ENCODE data around the gene DENND1A.

DENND1A gene

GRCh38 chr9:123390337-123391135, 539.4 kb downstream of the DENND1A start:
- DNase-seq (ENCODE audit: low spot score): no peak

- no peak for DNase-seq (ENCODE audit: low spot score)
Measured at GRCh38 chr9:123389698-123390097, 540.2 kb downstream of the DENND1A start.

- no peak for DNase-seq (ENCODE audit: low spot score)
Measured at GRCh38 chr9:123389070-123389469, 540.9 kb downstream of the DENND1A start.

GRCh38 chr9:123387686-123388085, 542.2 kb downstream of the DENND1A start:
- no peak for DNase-seq (ENCODE audit: low spot score)

- no peak for DNase-seq (ENCODE audit: low spot score)
Measured at GRCh38 chr9:123383512-123384170, 546.3 kb downstream of the DENND1A start.

DNA sequence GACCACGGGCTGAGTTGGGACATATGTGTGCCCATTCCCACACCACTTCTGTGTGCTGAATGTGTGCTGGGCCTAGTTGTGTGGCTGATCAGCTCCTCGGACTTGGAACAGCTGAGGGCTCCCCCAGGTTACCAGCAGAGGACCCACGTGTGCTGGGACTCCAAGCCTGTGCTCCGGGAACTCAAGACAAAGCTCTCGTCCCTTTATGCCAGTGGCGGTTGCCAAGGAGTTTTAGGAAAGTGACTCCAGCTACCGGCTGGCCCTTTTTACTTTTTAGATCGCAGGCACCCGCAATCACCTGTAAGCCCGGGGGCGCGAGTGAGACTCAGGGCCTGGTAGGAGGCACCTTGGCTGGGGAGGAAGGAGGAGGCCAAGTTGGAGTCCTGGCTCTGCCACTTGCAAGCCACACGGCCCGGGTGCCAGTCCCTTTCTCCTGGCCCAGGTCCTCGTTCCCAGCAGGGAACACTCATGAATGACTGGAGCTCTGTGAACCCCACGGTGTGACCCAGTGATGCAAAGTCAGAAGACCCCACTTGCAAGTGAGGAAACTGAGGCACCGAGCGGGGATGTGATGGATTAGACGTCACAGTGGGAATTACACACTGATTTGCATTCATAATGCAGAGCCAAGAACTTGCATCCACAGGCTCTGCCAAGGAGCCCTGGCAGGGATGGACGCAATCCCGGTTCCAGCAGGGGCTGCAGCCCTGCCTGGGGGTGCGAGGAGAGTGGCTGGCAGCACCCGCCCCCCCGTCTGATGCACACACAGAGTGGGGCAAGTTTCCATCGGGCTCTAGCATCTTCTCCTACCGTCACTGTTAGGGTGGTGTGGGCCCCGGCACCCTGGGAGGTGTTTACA, 547.0 kb downstream of the DENND1A start:
- no peak for DNase-seq (ENCODE audit: low spot score)

GRCh38 chr9:123380852-123381705, 548.8 kb downstream of the DENND1A start:
- no peak for DNase-seq (ENCODE audit: low spot score)

DNA sequence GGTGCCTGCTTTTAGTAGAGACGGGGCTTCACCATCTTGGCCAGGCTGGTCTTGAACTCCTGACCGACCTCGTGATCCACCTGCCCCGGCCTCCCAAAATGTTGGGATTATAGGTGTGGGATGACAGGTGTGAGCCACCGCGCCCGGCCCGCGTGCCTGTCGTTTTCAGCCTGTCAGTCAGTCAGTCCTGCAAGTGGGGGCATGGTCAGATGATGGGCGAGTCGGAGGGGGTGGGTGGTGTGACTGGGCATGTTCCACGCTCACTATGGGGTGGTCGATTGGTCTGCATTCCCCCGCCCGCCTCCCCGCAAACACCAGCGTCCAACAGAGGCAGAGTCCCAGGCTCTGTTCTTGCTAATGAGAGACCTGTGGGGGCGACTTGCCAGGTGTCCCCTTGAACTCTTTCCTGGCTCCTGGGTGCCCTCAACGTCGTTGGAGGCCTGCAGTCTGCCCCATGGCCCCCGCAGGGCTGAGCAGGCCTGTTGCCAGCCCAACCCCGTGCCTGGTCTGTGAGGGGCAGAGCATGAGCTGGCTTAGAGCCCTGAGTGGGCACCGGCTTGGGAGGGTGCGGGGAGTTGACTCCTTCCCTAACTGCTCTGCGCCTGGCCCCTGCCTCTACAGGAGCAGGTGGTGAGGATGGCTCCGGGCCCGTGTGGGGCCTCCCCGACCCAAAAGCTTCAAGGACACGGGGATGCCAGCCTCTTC, 550.8 kb downstream of the DENND1A start:
- DNase-seq (ENCODE audit: low spot score): no peak

DNA sequence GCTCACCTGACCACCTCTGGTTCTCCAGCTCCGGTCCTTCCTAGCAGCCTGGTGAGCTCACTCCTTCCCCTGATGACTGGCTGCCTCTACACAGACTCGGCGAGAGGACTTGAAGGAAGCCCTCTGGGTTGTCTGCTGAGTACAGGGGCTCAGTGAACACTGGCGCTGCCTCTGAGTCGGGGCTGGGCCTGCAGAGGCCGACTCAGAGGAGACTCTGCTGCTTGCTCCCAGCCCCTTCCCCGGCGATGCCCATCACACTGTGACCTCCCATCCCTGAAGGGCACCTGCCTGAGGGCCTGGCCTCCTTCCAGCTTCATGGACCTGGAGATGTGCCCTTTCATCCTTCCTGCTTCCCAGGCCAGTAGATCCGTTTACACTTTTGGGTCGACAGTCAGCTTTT, 551.9 kb downstream of the DENND1A start:
- DNase-seq (ENCODE audit: low spot score): no peak

- no peak for DNase-seq (ENCODE audit: low spot score)
Measured at GRCh38 chr9:123377211-123377971, 552.5 kb downstream of the DENND1A start.

- no peak for DNase-seq (ENCODE audit: low spot score)
Measured at GRCh38 chr9:123376218-123377071, 553.5 kb downstream of the DENND1A start.

GRCh38 chr9:123375469-123376132, 554.3 kb downstream of the DENND1A start:
- DNase-seq (ENCODE audit: low spot score): no peak

- no peak for DNase-seq (ENCODE audit: low spot score)
Measured at GRCh38 chr9:123373946-123374345, 556.0 kb downstream of the DENND1A start.

GRCh38 chr9:123373447-123373923, 556.4 kb downstream of the DENND1A start:
- no peak for DNase-seq (ENCODE audit: low spot score)

DNA sequence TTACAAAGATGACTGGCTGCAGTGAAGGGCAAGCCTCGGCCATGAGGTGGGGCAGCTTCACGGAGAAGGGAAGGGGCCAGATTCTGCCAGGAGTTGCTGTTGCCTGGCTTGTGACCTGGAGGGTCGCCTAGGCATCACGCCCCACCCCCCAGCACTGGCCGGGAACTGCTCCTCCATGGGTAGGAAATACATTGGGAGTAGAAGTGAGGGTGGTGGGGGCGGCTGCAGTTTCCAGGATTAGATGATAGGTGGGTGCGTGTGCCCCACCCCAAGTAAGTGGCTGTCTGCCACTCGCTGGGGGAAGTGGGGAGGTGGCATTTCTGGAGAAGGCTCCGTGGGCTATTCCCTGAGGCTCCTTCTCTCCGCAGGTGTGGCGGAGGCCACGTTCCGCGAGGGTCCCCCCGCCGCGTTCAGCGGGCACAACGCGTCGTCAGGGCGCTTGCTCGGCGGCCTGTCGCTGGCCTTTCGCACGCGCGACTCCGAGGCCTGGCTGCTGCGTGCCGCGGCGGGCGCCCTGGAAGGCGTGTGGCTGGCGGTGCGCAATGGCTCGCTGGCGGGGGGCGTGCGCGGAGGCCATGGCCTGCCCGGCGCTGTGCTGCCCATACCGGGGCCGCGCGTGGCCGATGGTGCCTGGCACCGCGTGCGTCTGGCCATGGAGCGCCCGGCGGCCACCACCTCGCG, 557.0 kb downstream of the DENND1A start:
- no peak for DNase-seq (ENCODE audit: low spot score)

DNA sequence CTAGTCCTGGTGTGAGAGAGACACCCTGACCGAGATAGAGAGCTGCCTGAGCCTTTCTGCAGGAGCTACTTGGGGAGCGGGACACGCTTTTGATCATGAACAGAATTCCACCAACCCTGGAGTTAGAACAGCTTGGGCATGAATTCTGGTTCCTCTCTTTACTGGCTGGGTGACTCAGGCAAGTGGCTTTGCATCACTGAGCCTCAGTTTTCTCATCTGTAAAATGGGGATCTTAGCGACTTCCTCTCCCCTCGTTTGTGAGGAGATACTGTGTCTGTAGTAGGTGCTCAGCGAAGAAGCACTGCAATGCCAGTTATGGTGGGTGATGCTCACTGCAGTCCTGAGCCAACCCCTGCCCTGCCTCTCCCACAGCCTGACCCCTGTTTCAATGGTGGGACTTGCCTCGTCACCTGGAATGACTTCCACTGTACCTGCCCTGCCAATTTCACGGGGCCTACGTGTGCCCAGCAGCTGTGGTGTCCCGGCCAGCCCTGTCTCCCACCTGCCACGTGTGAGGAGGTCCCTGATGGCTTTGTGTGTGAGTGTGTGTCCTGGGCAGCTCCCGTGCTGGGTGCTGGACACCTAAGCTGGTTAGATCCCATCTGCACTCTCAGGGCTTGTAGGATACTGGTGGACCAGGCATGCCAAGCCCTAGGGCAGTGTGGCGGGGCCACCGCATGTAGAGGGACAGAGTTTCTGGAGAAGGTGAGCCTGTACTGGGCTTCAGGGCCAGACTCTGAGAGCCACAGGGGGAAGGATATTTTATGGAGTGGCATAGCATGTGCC, 557.9 kb downstream of the DENND1A start:
- DNase-seq (ENCODE audit: low spot score): no peak

DNA sequence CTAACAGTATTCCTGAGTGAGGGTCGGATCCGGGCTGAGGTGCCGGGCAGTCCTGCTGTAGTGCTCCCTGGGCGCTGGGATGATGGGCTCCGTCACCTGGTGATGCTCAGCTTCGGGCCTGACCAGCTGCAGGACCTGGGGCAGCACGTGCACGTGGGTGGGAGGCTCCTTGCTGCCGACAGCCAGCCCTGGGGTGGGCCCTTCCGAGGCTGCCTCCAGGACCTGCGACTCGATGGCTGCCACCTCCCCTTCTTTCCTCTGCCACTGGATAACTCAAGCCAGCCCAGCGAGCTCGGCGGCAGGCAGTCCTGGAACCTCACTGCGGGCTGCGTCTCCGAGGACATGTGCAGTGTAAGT, 558.7 kb downstream of the DENND1A start:
- DNase-seq (ENCODE audit: low spot score): no peak

All from CD4-positive, alpha-beta T cell treated with Interleukin-6 at 100 ng/mL for 8 hours (primary cell).